Smooth muscle cell (in vitro differentiated cells): ENCODE data around the gene EPN2. TPM values are rescaled to one million over a fixed set of nuclear protein-coding genes. Genes with fewer than 3 reads are reported as not detected.

ENCODE experiments used
- DNase-seq: peaks from one replicate; lab custom pipeline; 2025; ENCODE audit not compliant: unreplicated experiment; lab: John Stamatoyannopoulos, UW
- H2AFZ ChIP-seq: fragments of 200-600 bp; sonication (generic); 2 replicates; pipeline ENCODE4 v1.6.0; 2016; ENCODE audit warnings: antibody characterized with exemption, low read depth, mild to moderate bottlenecking
- H3F3A ChIP-seq: fragments of 200-600 bp; sonication (generic); 2 replicates; pipeline ENCODE4 v1.6.0; 2017; ENCODE audit warnings: antibody characterized with exemption, low read depth
- H3K27ac ChIP-seq: fragments of 200-600 bp; sonication (generic); 2 replicates; pipeline ENCODE4 v1.5.1; 2016; ENCODE audit warnings: low read depth, mild to moderate bottlenecking
- H3K27me3 ChIP-seq: fragments of 200-600 bp; sonication (generic); 2 replicates; pipeline ENCODE4 v1.6.1; 2016; ENCODE audit warnings: low read depth, mild to moderate bottlenecking
- H3K36me3 ChIP-seq: fragments of 200-600 bp; sonication (generic); 2 replicates; pipeline ENCODE4 v1.5.1; 2016; ENCODE audit warnings: low read depth
- H3K4me1 ChIP-seq: fragments of 200-600 bp; sonication (generic); 2 replicates; pipeline ENCODE4 v1.5.1; 2016; ENCODE audit warnings: low read depth
- H3K4me2 ChIP-seq: fragments of 200-600 bp; sonication (generic); 2 replicates; pipeline ENCODE4 v1.6.0; 2016; ENCODE audit warnings: mild to moderate bottlenecking
- H3K4me3 ChIP-seq: fragments of 200-600 bp; sonication (generic); 2 replicates; pipeline ENCODE4 v1.5.1; 2016; ENCODE audit warnings: mild to moderate bottlenecking
- H3K79me2 ChIP-seq: fragments of 200-600 bp; sonication (generic); 2 replicates; pipeline ENCODE4 v1.6.0; 2016; ENCODE audit warnings: low read depth, mild to moderate bottlenecking
- H3K9ac ChIP-seq: fragments of 200-600 bp; sonication (generic); 2 replicates; pipeline ENCODE4 v1.6.0; 2016; ENCODE audit warnings: low read depth
- H3K9me3 ChIP-seq: fragments of 200-600 bp; sonication (generic); replicated peaks from 2 replicates; pipeline ENCODE4 v1.5.1; 2016; ENCODE audit warnings: low read depth
- H4K20me1 ChIP-seq: fragments of 200-600 bp; sonication (generic); 2 replicates; pipeline ENCODE4 v1.6.0; 2016; ENCODE audit warnings: low read depth
- CTCF ChIP-seq: fragments of 200-600 bp; sonication (generic); IDR thresholded peaks from 2 replicates; pipeline ENCODE4 v1.5.1; 2017; ENCODE audit warnings: borderline replicate concordance, mild to moderate bottlenecking, antibody characterized with exemption; ENCODE audit not compliant: insufficient read depth, poor library complexity, severe bottlenecking
- WGBS: methylation state at CpG from one replicate; pipeline ENCODE4 v1.1.7; 2016; ENCODE audit warnings: low lambda C conversion rate; 5-methylcytosine and 5-hydroxymethylcytosine counted together
- polyA plus RNA-seq: library from polyadenylated mRNA; unstranded; fragments of >200 nt; fragmentation: Nextera tagmentation; extraction: Ambion mirVana; gene quantifications from 2 replicates; pipeline ENCODE4 v1.2.1, GENCODE V29; 2016
- total RNA-seq: library from RNA; depleted of rRNA; stranded (reverse); fragments of >200 nt; gene quantifications from 2 replicates; pipeline ENCODE4 v1.2.3, GENCODE V29; 2014

Gene EPN2
- total and polyA plus RNA-seq, 2 experiments from 2014 or later, result 27.6 to 46.7 TPM

GRCh38 chr17:19369846-19370492 lies 132.8 kb downstream of the EPN2 start:
- Histone ChIP-seq H3K4me1 (no peaks in the 10 kb centered on the region), H3K4me3 (no peak overlapping the region), H3K4me2 (no peak overlapping the region), H3K27ac (no peak overlapping the region), H2AFZ (no peak overlapping the region), H3F3A (peaks cover 11% of the 10 kb centered on the region), H3K36me3 (no peaks in the 10 kb centered on the region), H3K27me3 (no peaks in the 10 kb centered on the region), H3K9me3 (no peaks in the 10 kb centered on the region), H3K9ac (no peak overlapping the region), H4K20me1 (no peaks in the 10 kb centered on the region), H3K79me2 (no peaks in the 10 kb centered on the region)
- no peak for TF ChIP-seq CTCF
- DNase-seq, result no peak
- 95% methylated on average over 12 of the region's 12 CpGs for WGBS

GRCh38 chr17:19370493-19370960 lies 133.4 kb downstream of the EPN2 start:
- 88% methylated on average over 5 of the region's 7 CpGs for WGBS
- no peak overlapping the region for H3K9ac ChIP-seq

GRCh38 chr17:19371259-19372010 lies 134.3 kb downstream of the EPN2 start:
- no peaks in the 10 kb centered on the region for H3K79me2 ChIP-seq
- 96% methylated on average over 7 of the region's 7 CpGs for WGBS

More at GRCh38 chr17:19370493-19370960, 133.4 kb downstream of the EPN2 start:
- Histone ChIP-seq H3K27me3 (no peaks in the 10 kb centered on the region), H3K4me2 (no peak overlapping the region), H3F3A (peaks cover 12% of the 10 kb centered on the region), H4K20me1 (no peaks in the 10 kb centered on the region), H3K9me3 (no peaks in the 10 kb centered on the region), H3K27ac (no peak overlapping the region), H3K79me2 (no peaks in the 10 kb centered on the region), H3K4me3 (no peak overlapping the region), H3K4me1 (no peaks in the 10 kb centered on the region), H2AFZ (no peak overlapping the region), H3K36me3 (no peaks in the 10 kb centered on the region)
- DNase-seq, result no peak
- no peak for TF ChIP-seq CTCF

More at GRCh38 chr17:19371259-19372010, 134.3 kb downstream of the EPN2 start:
- no peaks in the 10 kb centered on the region for H4K20me1 ChIP-seq
- TF ChIP-seq CTCF, result no peak
- H3K4me3 ChIP-seq, result no peak overlapping the region
- H3K27ac ChIP-seq, result no peak overlapping the region
- H3K27me3 ChIP-seq, result no peaks in the 10 kb centered on the region
- H3K4me1 ChIP-seq, result no peaks in the 10 kb centered on the region
- no peak overlapping the region for H3K9ac ChIP-seq
- no peaks in the 10 kb centered on the region for H3K36me3 ChIP-seq
- no peak for DNase-seq
- no peak overlapping the region for H2AFZ ChIP-seq
- peaks cover 12% of the 10 kb centered on the region for H3F3A ChIP-seq
- H3K4me2 ChIP-seq, result no peak overlapping the region
- H3K9me3 ChIP-seq, result no peaks in the 10 kb centered on the region
